Small intestine (tissue), 7 donors: ENCODE measurements around the gene RRAGC. TPM values are rescaled to one million over a fixed set of nuclear protein-coding genes. Genes with fewer than 3 reads are reported as not detected.

ENCODE experiments used
- DNase-seq, 2 donors: peaks; one replicate each; pipeline versions ENCODE4 v3.0.0 to v3.0.0-alpha.2; 2013
- FAIRE-seq: peaks from 2 replicates; lab custom pipeline; 2012; peaks lifted over from hg19 to GRCh38; lab: Jason Lieb, UNC
- H3K27ac ChIP-seq, 3 donors: one replicate each; pipeline ENCODE4 v1.5.1; 2013; ENCODE audit warnings: low read length in 2 of 3, mild to moderate bottlenecking in 2 of 3, control low read depth in 1 of 3, inconsistent platforms in 1 of 3, low read depth in 1 of 3, moderate library complexity in 1 of 3
- H3K27me3 ChIP-seq, 3 donors: one replicate each; pipeline ENCODE4 v1.6.1; 2013; ENCODE audit warnings: low read length in 3 of 3, inconsistent platforms in 1 of 3; ENCODE audit not compliant: control insufficient read depth in 3 of 3, insufficient read depth in 3 of 3
- H3K36me3 ChIP-seq, 3 donors: one replicate each; pipeline ENCODE4 v1.6.1; 2013; ENCODE audit warnings: low read length in 3 of 3, inconsistent platforms in 1 of 3, low read depth in 1 of 3, mild to moderate bottlenecking in 1 of 3, moderate library complexity in 1 of 3; ENCODE audit not compliant: control insufficient read depth in 3 of 3, insufficient read depth in 2 of 3
- H3K4me1 ChIP-seq, 3 donors: one replicate each; pipeline ENCODE4 v1.6.1; 2013; ENCODE audit warnings: low read length in 2 of 3, inconsistent platforms in 1 of 3, low read depth in 1 of 3, mild to moderate bottlenecking in 1 of 3, moderate library complexity in 1 of 3; ENCODE audit not compliant: control insufficient read depth in 3 of 3, insufficient read depth in 2 of 3
- H3K4me3 ChIP-seq, 3 donors: one replicate each; pipeline ENCODE4 v1.5.1; 2013; ENCODE audit warnings: low read length in 3 of 3, control low read depth in 1 of 3, inconsistent platforms in 1 of 3, low read depth in 1 of 3, mild to moderate bottlenecking in 1 of 3, moderate library complexity in 1 of 3
- H3K9me3 ChIP-seq, 2 donors: one replicate each; pipeline ENCODE4 v1.6.1; 2013; ENCODE audit warnings: low read depth in 1 of 2, low read length in 1 of 2; ENCODE audit not compliant: control insufficient read depth in 2 of 2, insufficient read depth in 1 of 2
- whole genome bisulfite sequencing, 3 donors: extraction: QIAGEN DNeasy Blood & Tissue Kit; methylation state at CpG; one replicate each; pipeline ENCODE4 v1.1.7; 2013; 5-methylcytosine and 5-hydroxymethylcytosine counted together
- polyA plus RNA-seq, 4 donors: library from polyadenylated mRNA; stranded (reverse) in 3 of 4; unstranded in 1 of 4; fragments of 200-250 nt in 3 of 4; fragments of 120-200 nt in 1 of 4; gene quantifications; one replicate each; pipeline versions ENCODE4 v1.2.1 to v1.2.3, GENCODE V29; 2013
- donor health status: healthy with polysubstance abuse.
- donor health status: control.
- donor health status: control.
- donor health status: Bipolar disorder and iron deficiency.
- donor health status: healthy.

The RRAGC gene
- polyA plus RNA-seq, 4 donors = 15.1 to 27.9 (median 25.8) TPM

- peaks cover 0 to 7% (median 6%) of the 10 kb centered on the region in 3 donors for H3K27me3 ChIP-seq
- DNase-seq (no peak), FAIRE-seq (no peak)
- H3K4me1 ChIP-seq = no peaks in the 10 kb centered on the region
- peaks cover 0 to 7% of the 10 kb centered on the region in 2 donors for H3K9me3 ChIP-seq
- no peak overlapping the region for H3K27ac ChIP-seq
- H3K36me3 ChIP-seq = no peaks in the 10 kb centered on the region
- H3K4me3 ChIP-seq = no peak overlapping the region
- WGBS, 3 donors = 66 to 82% (median 68%) methylated on average over 6 of the region's 6 CpGs
Observed at GRCh38 chr1:38790422-38791163, 69.0 kb downstream of the RRAGC start.

GRCh38 chr1:38789498-38790169 lies 69.9 kb downstream of the RRAGC start:
- H3K9me3 ChIP-seq = peaks cover 0 to 7% of the 10 kb centered on the region in 2 donors
- H3K4me1 ChIP-seq = no peaks in the 10 kb centered on the region
- peaks cover 0 to 9% (median 7%) of the 10 kb centered on the region in 3 donors for H3K27me3 ChIP-seq
- FAIRE-seq (no peak), DNase-seq (no peak)
- H3K27ac ChIP-seq = no peak overlapping the region
- H3K36me3 ChIP-seq = no peaks in the 10 kb centered on the region
- WGBS, 3 donors = 45 to 50% (median 46%) methylated on average over 5 of the region's 5 CpGs
- no peak overlapping the region for H3K4me3 ChIP-seq

GRCh38 chr1:38788341-38789336 lies 70.9 kb downstream of the RRAGC start:
- no peak overlapping the region for H3K4me3 ChIP-seq
- peaks cover 0 to 4% (median 0%) of the 10 kb centered on the region in 3 donors for H3K4me1 ChIP-seq
- peaks cover 0 to 17% (median 16%) of the 10 kb centered on the region in 3 donors for H3K27me3 ChIP-seq
- H3K36me3 ChIP-seq = no peaks in the 10 kb centered on the region
- DNase-seq = no peak
- FAIRE-seq = no peak
- no peak overlapping the region for H3K27ac ChIP-seq
- H3K9me3 ChIP-seq = peaks cover 0 to 7% of the 10 kb centered on the region in 2 donors
- 48 to 54% (median 48%) methylated on average over 15 of the region's 15 CpGs for WGBS, 3 donors

Other genes with a start within 250 kb of the RRAGC start
- 10 to 100 TPM; 17.6 to 30.3 (median 23.1) TPM for gene MYCBP, start 13.6 kb upstream of the RRAGC start, polyA plus RNA-seq
- under 1 TPM in 1 of 4 donors, not detected in 3; 0.31 TPM for gene GJA9, start 21.8 kb upstream of the RRAGC start, polyA plus RNA-seq
- gene RHBDL2, start 82.1 kb upstream of the RRAGC start, polyA plus RNA-seq = under 1 TPM in 2 of 4 donors, not detected in 2; 0.24 to 0.43 TPM
- gene AKIRIN1, start 131.5 kb upstream of the RRAGC start, polyA plus RNA-seq = 10 to 100 TPM; 24.5 to 35.8 (median 28.6) TPM
- gene NDUFS5, start 166.6 kb upstream of the RRAGC start, polyA plus RNA-seq = 100 to 1,000 TPM; 228 to 696 (median 523) TPM